Measurements from ENCODE around the gene DAP. TPM values are rescaled to one million over a fixed set of nuclear protein-coding genes. Genes with fewer than 3 reads are reported as not detected.

Gene DAP
- total and polyA plus RNA-seq, 9 donors, result 23.4 to 72.6 (median 52.4) TPM

GRCh38 chr5:10736354-10736753 is 24.7 kb downstream of the DAP start:
- WGBS (ENCODE audit: insufficient coverage), result 81% methylated on average over 11 of the region's 11 CpGs
- Histone ChIP-seq H3K4me1 (ENCODE audit: control insufficient read depth, insufficient read depth, low read length) (no peaks in the 10 kb centered on the region), H3K4me3 (ENCODE audit: low read length) (no peak overlapping the region), H3K27ac (ENCODE audit: low read length) (no peak overlapping the region), H3K27me3 (ENCODE audit: control insufficient read depth, insufficient read depth, low read length) (no peaks in the 10 kb centered on the region), H3K9me3 (replicated peaks; ENCODE audit: control insufficient read depth, low read depth, low read length) (peaks cover 8% of the 10 kb centered on the region), H3K36me3 (ENCODE audit: control insufficient read depth, insufficient read depth, low read length) (peaks cover 29% of the 10 kb centered on the region)
- DNase-seq, result no peak

GRCh38 chr5:10735569-10736276 is 25.3 kb downstream of the DAP start:
- WGBS (ENCODE audit: insufficient coverage), result 76% methylated on average over 8 of the region's 8 CpGs
- DNase-seq, result no peak

GRCh38 chr5:10734832-10735523 is 26.1 kb downstream of the DAP start:
- Histone ChIP-seq H3K9me3 (replicated peaks; ENCODE audit: control insufficient read depth, low read depth, low read length) (peaks cover 3% of the 10 kb centered on the region), H3K4me3 (ENCODE audit: low read length) (no peak overlapping the region), H3K36me3 (ENCODE audit: control insufficient read depth, insufficient read depth, low read length) (peaks cover 28% of the 10 kb centered on the region), H3K27ac (ENCODE audit: low read length) (no peak overlapping the region), H3K4me1 (ENCODE audit: control insufficient read depth, insufficient read depth, low read length) (no peaks in the 10 kb centered on the region), H3K27me3 (ENCODE audit: control insufficient read depth, insufficient read depth, low read length) (no peaks in the 10 kb centered on the region)
- 71% methylated on average over 5 of the region's 8 CpGs for WGBS (ENCODE audit: insufficient coverage)
- no peak for DNase-seq

More at GRCh38 chr5:10735569-10736276, 25.3 kb downstream of the DAP start:
- H3K36me3 ChIP-seq (ENCODE audit: control insufficient read depth, insufficient read depth, low read length), result peaks cover 28% of the 10 kb centered on the region
- H3K27me3 ChIP-seq (ENCODE audit: control insufficient read depth, insufficient read depth, low read length), result no peaks in the 10 kb centered on the region
- no peak overlapping the region for H3K27ac ChIP-seq (ENCODE audit: low read length)
- H3K4me1 ChIP-seq (ENCODE audit: control insufficient read depth, insufficient read depth, low read length), result no peaks in the 10 kb centered on the region
- H3K9me3 ChIP-seq (replicated peaks; ENCODE audit: control insufficient read depth, low read depth, low read length), result peaks cover 4% of the 10 kb centered on the region
- H3K4me3 ChIP-seq (ENCODE audit: low read length), result no peak overlapping the region

GRCh38 chr5:10734037-10734709 is 26.9 kb downstream of the DAP start:
- no peak for DNase-seq
- WGBS (ENCODE audit: insufficient coverage), result 62% methylated on average over 6 of the region's 11 CpGs
- H3K36me3 ChIP-seq (ENCODE audit: control insufficient read depth, insufficient read depth, low read length), result peaks cover 28% of the 10 kb centered on the region
- H3K27ac ChIP-seq (ENCODE audit: low read length), result no peak overlapping the region
- H3K4me1 ChIP-seq (ENCODE audit: control insufficient read depth, insufficient read depth, low read length), result no peaks in the 10 kb centered on the region
- no peaks in the 10 kb centered on the region for H3K9me3 ChIP-seq (replicated peaks; ENCODE audit: control insufficient read depth, low read depth, low read length)
- H3K4me3 ChIP-seq (ENCODE audit: low read length), result no peak overlapping the region
- H3K27me3 ChIP-seq (ENCODE audit: control insufficient read depth, insufficient read depth, low read length), result no peaks in the 10 kb centered on the region

GRCh38 chr5:10733426-10733825 is 27.6 kb downstream of the DAP start:
- H3K27ac ChIP-seq (ENCODE audit: low read length), result no peak overlapping the region

GRCh38 chr5:10731913-10732312 is 29.1 kb downstream of the DAP start:
- Histone ChIP-seq H3K4me3 (ENCODE audit: low read length) (no peak overlapping the region), H3K4me1 (ENCODE audit: control insufficient read depth, insufficient read depth, low read length) (no peaks in the 10 kb centered on the region), H3K27me3 (ENCODE audit: control insufficient read depth, insufficient read depth, low read length) (no peaks in the 10 kb centered on the region), H3K9me3 (replicated peaks; ENCODE audit: control insufficient read depth, low read depth, low read length) (no peaks in the 10 kb centered on the region), H3K36me3 (ENCODE audit: control insufficient read depth, insufficient read depth, low read length) (peaks cover 26% of the 10 kb centered on the region), H3K27ac (ENCODE audit: low read length) (no peak overlapping the region)
- WGBS (ENCODE audit: insufficient coverage), result no CpG with 5 or more reads among the region's 1 CpG
- DNase-seq, result no peak

More at GRCh38 chr5:10733426-10733825, 27.6 kb downstream of the DAP start:
- Histone ChIP-seq H3K4me1 (ENCODE audit: control insufficient read depth, insufficient read depth, low read length) (no peaks in the 10 kb centered on the region), H3K27me3 (ENCODE audit: control insufficient read depth, insufficient read depth, low read length) (no peaks in the 10 kb centered on the region), H3K4me3 (ENCODE audit: low read length) (no peak overlapping the region), H3K36me3 (ENCODE audit: control insufficient read depth, insufficient read depth, low read length) (peaks cover 28% of the 10 kb centered on the region), H3K9me3 (replicated peaks; ENCODE audit: control insufficient read depth, low read depth, low read length) (no peaks in the 10 kb centered on the region)
- no peak for DNase-seq
- WGBS (ENCODE audit: insufficient coverage), result no CpG with 5 or more reads among the region's 2 CpGs

- H3K4me1 ChIP-seq (ENCODE audit: control insufficient read depth, insufficient read depth, low read length), result no peaks in the 10 kb centered on the region
- no peak overlapping the region for H3K27ac ChIP-seq (ENCODE audit: low read length)
- 71% methylated on average over 1 of the region's 4 CpGs for WGBS (ENCODE audit: insufficient coverage)
Measured at GRCh38 chr5:10730043-10730351, 31.0 kb downstream of the DAP start.

GRCh38 chr5:10729320-10730042 is 31.6 kb downstream of the DAP start:
- no peaks in the 10 kb centered on the region for H3K4me1 ChIP-seq (ENCODE audit: control insufficient read depth, insufficient read depth, low read length)
- no peaks in the 10 kb centered on the region for H3K27me3 ChIP-seq (ENCODE audit: control insufficient read depth, insufficient read depth, low read length)
- WGBS (ENCODE audit: insufficient coverage), result 63% methylated on average over 9 of the region's 9 CpGs
- no peak overlapping the region for H3K27ac ChIP-seq (ENCODE audit: low read length)
- no peaks in the 10 kb centered on the region for H3K9me3 ChIP-seq (replicated peaks; ENCODE audit: control insufficient read depth, low read depth, low read length)
- H3K4me3 ChIP-seq (ENCODE audit: low read length), result no peak overlapping the region
- DNase-seq, result peak; percentile 26
- peaks cover 35% of the 10 kb centered on the region for H3K36me3 ChIP-seq (ENCODE audit: control insufficient read depth, insufficient read depth, low read length)

More at GRCh38 chr5:10730043-10730351, 31.0 kb downstream of the DAP start:
- no peak for DNase-seq
- H3K36me3 ChIP-seq (ENCODE audit: control insufficient read depth, insufficient read depth, low read length), result peaks cover 32% of the 10 kb centered on the region
- H3K9me3 ChIP-seq (replicated peaks; ENCODE audit: control insufficient read depth, low read depth, low read length), result no peaks in the 10 kb centered on the region
- H3K27me3 ChIP-seq (ENCODE audit: control insufficient read depth, insufficient read depth, low read length), result no peaks in the 10 kb centered on the region
- H3K4me3 ChIP-seq (ENCODE audit: low read length), result no peak overlapping the region

- Histone ChIP-seq H3K27ac (ENCODE audit: low read length) (no peak overlapping the region), H3K36me3 (ENCODE audit: control insufficient read depth, insufficient read depth, low read length) (peaks cover 35% of the 10 kb centered on the region), H3K27me3 (ENCODE audit: control insufficient read depth, insufficient read depth, low read length) (no peaks in the 10 kb centered on the region), H3K4me3 (ENCODE audit: low read length) (no peak overlapping the region), H3K9me3 (replicated peaks; ENCODE audit: control insufficient read depth, low read depth, low read length) (no peaks in the 10 kb centered on the region), H3K4me1 (ENCODE audit: control insufficient read depth, insufficient read depth, low read length) (no peaks in the 10 kb centered on the region)
- DNase-seq, result no peak
- 97% methylated on average over 5 of the region's 6 CpGs for WGBS (ENCODE audit: insufficient coverage)
Measured at GRCh38 chr5:10728679-10729078, 32.4 kb downstream of the DAP start.

- no CpG with 5 or more reads among the region's 3 CpGs for WGBS (ENCODE audit: insufficient coverage)
- no peaks in the 10 kb centered on the region for H3K9me3 ChIP-seq (replicated peaks; ENCODE audit: control insufficient read depth, low read depth, low read length)
- DNase-seq, result no peak
- no peaks in the 10 kb centered on the region for H3K4me1 ChIP-seq (ENCODE audit: control insufficient read depth, insufficient read depth, low read length)
- H3K27ac ChIP-seq (ENCODE audit: low read length), result no peak overlapping the region
- H3K36me3 ChIP-seq (ENCODE audit: control insufficient read depth, insufficient read depth, low read length), result peaks cover 30% of the 10 kb centered on the region
- no peak overlapping the region for H3K4me3 ChIP-seq (ENCODE audit: low read length)
- H3K27me3 ChIP-seq (ENCODE audit: control insufficient read depth, insufficient read depth, low read length), result no peaks in the 10 kb centered on the region
Measured at GRCh38 chr5:10727861-10728260, 33.2 kb downstream of the DAP start.

Data from muscle of leg (tissue), 11 donors.